Measurements from ENCODE around the gene RUNX1. TPM values are rescaled to one million over a fixed set of nuclear protein-coding genes. Genes with fewer than 3 reads are reported as not detected.

The RUNX1 gene
- total RNA-seq, 1 experiment from 2014 or later, result 0.52 TPM

DNA sequence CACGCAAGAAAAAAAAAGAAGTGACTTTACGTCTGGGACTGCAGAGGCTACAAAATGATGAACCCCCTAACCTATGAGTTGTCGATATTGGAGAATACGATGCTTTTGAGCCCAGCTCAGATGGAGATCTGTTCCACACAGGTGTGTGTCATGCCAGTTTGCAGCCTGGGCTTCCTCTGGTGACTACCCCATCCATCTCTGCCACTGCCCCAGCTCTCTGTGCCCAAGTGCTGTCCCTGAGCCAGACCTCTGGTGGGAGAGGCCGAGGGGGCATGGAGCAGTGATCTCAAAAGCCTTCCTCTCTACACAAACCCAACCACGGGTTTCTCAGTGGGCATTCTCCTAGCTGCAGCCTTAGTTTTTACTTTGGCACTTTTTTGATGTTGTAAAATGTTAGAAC lies 239.3 kb downstream of the RUNX1 start:
- Histone ChIP-seq H3K4me3 (ENCODE audit: low read depth, low read length, poor library complexity, severe bottlenecking) (no peak overlapping the region), H3K9me3 (ENCODE audit: low read depth, low read length, poor library complexity, severe bottlenecking) (no peaks in the 10 kb centered on the region), H3K27ac (ENCODE audit: low read depth, low read length, poor library complexity, severe bottlenecking) (no peak overlapping the region), H3K4me1 (ENCODE audit: insufficient read depth, low read length, poor library complexity, severe bottlenecking) (no peaks in the 10 kb centered on the region), H3K27me3 (replicated peaks; ENCODE audit: insufficient read depth, low read depth, low read length, poor library complexity) (peaks cover 3% of the 10 kb centered on the region), H3K36me3 (ENCODE audit: insufficient read depth, low read length, poor library complexity, severe bottlenecking) (no peaks in the 10 kb centered on the region)
- intact Hi-C loops (cut with micrococcal nuclease; ENCODE audit: unreplicated experiment), result no loop called here
- DNase-seq (ENCODE audit: low spot score), result no peak
- BruUV-seq (replicated peaks), result no TSS peak
- TF ChIP-seq EZH2 (IDR thresholded peaks at IDR 0.05; ENCODE audit: borderline replicate concordance, low read depth, low read length, poor library complexity, severe bottlenecking), result no peak
- TF ChIP-seq, protein P1, sequence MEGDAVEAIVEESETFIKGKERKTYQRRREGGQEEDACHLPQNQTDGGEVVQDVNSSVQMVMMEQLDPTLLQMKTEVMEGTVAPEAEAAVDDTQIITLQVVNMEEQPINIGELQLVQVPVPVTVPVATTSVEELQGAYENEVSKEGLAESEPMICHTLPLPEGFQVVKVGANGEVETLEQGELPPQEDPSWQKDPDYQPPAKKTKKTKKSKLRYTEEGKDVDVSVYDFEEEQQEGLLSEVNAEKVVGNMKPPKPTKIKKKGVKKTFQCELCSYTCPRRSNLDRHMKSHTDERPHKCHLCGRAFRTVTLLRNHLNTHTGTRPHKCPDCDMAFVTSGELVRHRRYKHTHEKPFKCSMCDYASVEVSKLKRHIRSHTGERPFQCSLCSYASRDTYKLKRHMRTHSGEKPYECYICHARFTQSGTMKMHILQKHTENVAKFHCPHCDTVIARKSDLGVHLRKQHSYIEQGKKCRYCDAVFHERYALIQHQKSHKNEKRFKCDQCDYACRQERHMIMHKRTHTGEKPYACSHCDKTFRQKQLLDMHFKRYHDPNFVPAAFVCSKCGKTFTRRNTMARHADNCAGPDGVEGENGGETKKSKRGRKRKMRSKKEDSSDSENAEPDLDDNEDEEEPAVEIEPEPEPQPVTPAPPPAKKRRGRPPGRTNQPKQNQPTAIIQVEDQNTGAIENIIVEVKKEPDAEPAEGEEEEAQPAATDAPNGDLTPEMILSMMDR (conservative IDR thresholded peaks at IDR 0.05; ENCODE audit: low read depth, low read length), result no peak
- CTCF ChIA-PET, result no interaction called here
- POLR2A ChIA-PET (ENCODE audit: low non-redundant PET), result no interaction called here

DNA sequence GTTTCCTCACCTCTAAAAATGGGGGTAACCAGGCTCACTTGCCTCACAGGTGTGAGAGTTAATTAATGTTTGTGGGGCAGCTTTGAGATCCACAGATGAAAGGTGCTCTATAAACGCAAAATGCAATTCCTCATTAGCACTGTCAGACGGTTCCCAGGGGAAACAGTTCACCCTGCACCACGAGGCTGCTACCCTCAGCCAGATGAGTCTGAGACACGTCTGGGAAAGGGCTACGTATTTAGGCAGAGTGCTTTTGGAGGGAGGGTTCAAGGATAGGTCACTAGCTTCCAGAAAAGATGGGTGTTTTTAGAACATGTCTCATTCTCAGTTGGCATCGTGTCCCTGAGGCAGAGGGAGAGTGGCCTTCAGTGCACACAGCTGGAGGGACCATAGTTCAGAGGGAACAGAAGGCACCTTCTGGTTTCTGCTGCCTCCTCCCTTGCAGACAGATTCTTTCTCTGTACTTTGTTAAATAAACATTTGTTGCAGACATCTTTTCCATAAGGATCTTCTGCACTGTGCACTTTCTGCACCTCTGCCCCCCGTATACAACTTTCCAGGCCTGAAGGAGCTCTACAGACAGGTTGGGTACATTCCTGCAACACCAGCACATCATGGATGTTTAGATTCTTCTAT lies 240.4 kb downstream of the RUNX1 start:
- Histone ChIP-seq H3K4me3 (ENCODE audit: low read depth, low read length, poor library complexity, severe bottlenecking) (no peak overlapping the region), H3K9me3 (ENCODE audit: low read depth, low read length, poor library complexity, severe bottlenecking) (no peaks in the 10 kb centered on the region), H3K27me3 (replicated peaks; ENCODE audit: insufficient read depth, low read depth, low read length, poor library complexity) (no peaks in the 10 kb centered on the region), H3K4me1 (ENCODE audit: insufficient read depth, low read length, poor library complexity, severe bottlenecking) (no peaks in the 10 kb centered on the region), H3K27ac (ENCODE audit: low read depth, low read length, poor library complexity, severe bottlenecking) (no peak overlapping the region), H3K36me3 (ENCODE audit: insufficient read depth, low read length, poor library complexity, severe bottlenecking) (no peaks in the 10 kb centered on the region)
- ChIA-PET CTCF (no interaction called here), POLR2A (ENCODE audit: low non-redundant PET) (no interaction called here)
- intact Hi-C loops (cut with micrococcal nuclease; ENCODE audit: unreplicated experiment), result no loop called here
- no TSS peak for BruUV-seq (replicated peaks)
- no peak for TF ChIP-seq EZH2 (IDR thresholded peaks at IDR 0.05; ENCODE audit: borderline replicate concordance, low read depth, low read length, poor library complexity, severe bottlenecking)
- TF ChIP-seq, protein P1 (conservative IDR thresholded peaks at IDR 0.05; ENCODE audit: low read depth, low read length), result no peak
- DNase-seq (ENCODE audit: low spot score), result no peak

DNA sequence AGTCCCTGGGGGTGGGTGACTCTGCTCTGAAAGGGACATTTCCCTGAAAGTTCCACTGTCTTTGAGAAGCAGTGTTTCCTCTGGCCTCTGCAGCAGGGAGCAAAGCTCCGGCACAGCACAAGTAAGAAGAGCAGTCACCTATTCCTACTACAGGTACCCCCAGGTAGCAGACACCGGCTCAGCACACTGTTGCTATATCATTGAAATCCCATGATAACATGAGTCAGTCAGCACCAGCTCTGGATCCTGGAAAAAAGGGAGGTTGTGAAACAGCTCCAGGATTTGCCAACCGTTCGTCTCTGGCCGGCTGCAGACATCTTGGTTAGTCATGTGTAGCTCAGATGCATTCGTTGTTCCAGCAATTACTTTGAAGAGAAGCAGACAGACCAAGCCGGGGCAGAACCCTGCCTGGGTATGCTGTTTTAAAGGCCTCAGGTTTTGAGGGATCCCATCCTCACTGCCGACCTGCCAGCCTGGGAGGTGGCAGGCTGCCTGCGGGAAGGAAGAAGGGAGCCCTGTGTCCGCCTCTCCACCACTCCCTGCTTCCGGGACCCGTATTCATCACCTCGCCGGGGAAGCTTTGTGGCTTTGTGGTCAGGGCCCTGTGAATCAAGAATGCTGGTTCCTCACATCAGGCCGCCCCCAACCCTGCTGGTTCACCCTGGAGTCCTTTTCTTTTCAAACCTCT lies 241.1 kb downstream of the RUNX1 start:
- intact Hi-C loops (cut with micrococcal nuclease; ENCODE audit: unreplicated experiment), result no loop called here
- H3K4me3 ChIP-seq (ENCODE audit: low read depth, low read length, poor library complexity, severe bottlenecking), result no peak overlapping the region
- ChIA-PET POLR2A (ENCODE audit: low non-redundant PET) (no interaction called here), CTCF (no interaction called here)
- H3K9me3 ChIP-seq (ENCODE audit: low read depth, low read length, poor library complexity, severe bottlenecking), result no peaks in the 10 kb centered on the region
- H3K27ac ChIP-seq (ENCODE audit: low read depth, low read length, poor library complexity, severe bottlenecking), result no peak overlapping the region
- DNase-seq (ENCODE audit: low spot score), result no peak
- H3K4me1 ChIP-seq (ENCODE audit: insufficient read depth, low read length, poor library complexity, severe bottlenecking), result no peaks in the 10 kb centered on the region
- BruUV-seq (replicated peaks), result no TSS peak
- H3K36me3 ChIP-seq (ENCODE audit: insufficient read depth, low read length, poor library complexity, severe bottlenecking), result no peaks in the 10 kb centered on the region
- TF ChIP-seq, protein P1 (conservative IDR thresholded peaks at IDR 0.05; ENCODE audit: low read depth, low read length), result no peak
- no peak for TF ChIP-seq EZH2 (IDR thresholded peaks at IDR 0.05; ENCODE audit: borderline replicate concordance, low read depth, low read length, poor library complexity, severe bottlenecking)
- H3K27me3 ChIP-seq (replicated peaks; ENCODE audit: insufficient read depth, low read depth, low read length, poor library complexity), result no peaks in the 10 kb centered on the region

All from A673 (cell line).